ENCODE results near the gene THSD8.
"Not testable (repeated sequence)": the region's sequence is repeated elsewhere in the genome, so short reads cannot be mapped to it uniquely, and the experiment has no call there.

THSD8 gene

GRCh38 chr19:12833738-12834565, 32.1 kb downstream of the THSD8 start:
- DNase-seq: peak; percentile 41

DNA sequence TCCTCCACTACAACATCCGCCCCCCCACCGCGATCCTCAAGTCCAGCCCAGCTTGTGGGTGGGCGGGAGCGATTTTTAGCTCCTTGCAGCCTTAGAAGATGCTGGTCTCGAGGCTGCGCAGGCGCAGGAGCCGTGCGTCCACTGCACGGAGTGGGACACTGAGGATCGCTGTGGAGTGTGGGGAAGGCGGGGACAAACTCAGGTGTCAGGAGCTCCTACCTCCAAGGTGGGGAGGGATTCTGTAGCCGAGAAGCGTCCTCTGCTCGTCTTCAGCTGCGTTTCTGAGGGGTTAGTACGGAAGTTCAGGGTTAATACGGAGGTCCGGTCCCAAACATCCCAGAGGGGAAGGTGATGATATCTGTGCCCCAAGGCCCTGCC, 32.7 kb downstream of the THSD8 start, which contains the start of gene RTBDN:
Gene RTBDN (minus strand): TSS at position 14 of the 378 bp plus-strand sequence. CDS start 4,600 bp downstream, outside the sequence.
- DNase-seq: no peak

DNA sequence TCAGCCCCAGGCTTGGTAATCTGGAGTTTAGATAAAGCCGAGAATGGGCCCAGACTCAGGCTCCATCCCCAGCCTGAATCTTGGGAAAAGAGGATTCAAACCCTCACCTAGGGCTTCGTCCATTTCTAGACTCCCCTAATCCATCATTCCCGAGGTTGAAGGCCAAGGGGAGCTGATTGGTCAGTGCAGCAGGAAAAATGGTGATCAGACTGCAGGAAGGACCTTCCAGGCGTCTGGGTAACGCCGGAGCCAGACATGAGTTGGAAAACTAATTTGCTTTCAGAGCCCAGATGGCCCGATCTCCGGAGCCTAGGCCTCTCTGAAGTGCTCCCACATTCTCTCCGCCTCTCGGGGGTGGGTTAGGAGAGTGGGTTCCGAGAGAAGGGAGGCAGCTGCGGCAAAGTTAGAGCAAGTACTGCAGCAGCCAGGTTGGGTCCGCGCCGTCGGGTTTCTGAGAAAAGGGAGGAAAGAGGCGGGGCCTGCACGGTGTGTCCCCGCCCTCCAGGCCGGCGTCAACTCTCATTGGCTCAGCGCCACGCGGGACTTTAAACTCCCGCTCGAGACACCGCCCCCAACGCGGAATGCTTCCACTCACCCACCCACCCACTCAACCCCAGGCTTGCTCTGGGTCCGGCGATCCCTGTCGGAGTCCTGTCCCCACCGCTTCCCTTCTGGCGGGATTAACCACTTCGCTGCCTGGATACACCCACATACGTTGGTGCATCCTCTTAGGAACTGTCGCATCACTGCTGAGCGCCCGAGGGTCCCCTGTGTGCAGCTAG, 33.3 kb downstream of the THSD8 start:
- peak; percentile 36 for DNase-seq

GRCh38 chr19:12836529-12836863, 34.6 kb downstream of the THSD8 start:
- no peak for DNase-seq

GRCh38 chr19:12837225-12837624, 35.4 kb downstream of the THSD8 start:
- no peak for DNase-seq

DNA sequence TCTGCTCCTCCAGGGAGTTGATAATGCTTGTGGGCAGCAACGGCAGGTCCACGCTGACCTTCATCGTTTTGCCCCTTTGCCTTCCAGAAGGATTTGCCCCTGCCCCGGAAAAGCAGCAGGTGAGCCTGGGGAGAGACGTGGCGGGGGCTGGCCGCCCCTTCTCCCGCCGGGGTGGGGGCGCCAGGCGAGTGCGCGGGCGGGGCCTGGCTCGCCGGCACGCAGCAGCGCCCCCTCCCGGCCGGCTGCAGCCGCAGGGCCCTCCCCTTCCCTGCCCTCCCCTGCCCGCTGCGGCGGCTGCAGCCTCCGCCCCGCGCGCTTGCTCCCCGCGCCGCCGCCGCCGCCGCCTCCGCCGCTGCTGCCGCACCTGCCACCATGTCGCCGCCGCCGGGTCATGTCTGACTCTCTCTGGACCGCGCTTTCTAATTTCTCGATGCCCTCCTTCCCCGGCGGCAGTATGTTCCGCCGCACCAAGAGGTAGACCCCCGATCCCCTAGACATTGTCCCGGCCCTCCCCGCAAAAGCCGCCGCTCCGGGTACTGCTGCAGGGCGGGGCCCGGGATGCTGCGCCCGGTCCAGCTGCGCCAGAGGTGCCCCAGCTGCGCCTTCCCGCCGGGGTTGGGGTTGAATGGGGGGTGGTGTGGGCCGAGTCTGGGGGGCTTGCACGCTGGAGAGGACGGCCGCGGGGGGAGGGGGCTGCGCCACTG, 36.5 kb downstream of the THSD8 start, which contains the start of gene MAST1:
Gene MAST1 (plus strand): TSS at position 334 of the 704 bp plus-strand sequence. CDS start 58 bp downstream, at position 392.
- peak; percentile 55 for DNase-seq

DNA sequence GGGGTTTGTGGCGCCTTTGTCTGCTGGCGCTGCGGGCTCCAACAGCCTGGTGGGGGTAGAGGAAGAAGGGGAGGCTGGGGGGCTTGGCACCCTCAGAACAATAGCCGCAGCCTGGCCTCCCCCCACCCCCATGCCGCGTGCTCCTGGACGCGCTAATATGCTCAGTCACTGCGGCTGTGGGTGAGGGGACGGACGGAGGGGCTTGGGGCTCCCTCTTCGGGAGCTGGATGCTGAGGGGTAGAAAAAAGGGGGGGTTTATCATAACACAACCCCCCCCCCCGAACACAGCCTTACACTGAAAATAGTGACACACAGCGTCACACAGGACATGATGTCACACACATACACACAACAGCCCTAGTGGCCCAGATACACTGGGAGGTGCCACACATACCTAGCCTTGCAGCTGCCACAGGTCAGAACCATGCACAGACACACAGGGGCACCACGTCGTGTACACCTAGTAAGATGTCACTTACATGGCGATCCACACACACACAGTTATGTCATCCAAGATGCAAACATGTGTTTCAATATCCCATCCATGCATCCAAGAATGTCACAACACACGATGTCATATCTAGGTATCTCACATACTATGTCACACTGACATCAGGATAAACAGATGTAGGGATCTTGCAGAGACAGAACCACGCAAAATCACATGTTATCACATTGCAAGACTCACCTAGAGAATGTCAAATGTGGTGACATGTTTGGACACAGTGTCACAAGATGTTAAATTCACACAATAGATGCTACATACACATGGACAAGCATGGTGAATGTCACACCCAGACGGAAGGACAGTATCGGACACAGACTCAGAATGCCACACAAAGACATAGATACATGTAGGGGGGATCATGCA, 37.3 kb downstream of the THSD8 start:
- DNase-seq: no peak

DNA sequence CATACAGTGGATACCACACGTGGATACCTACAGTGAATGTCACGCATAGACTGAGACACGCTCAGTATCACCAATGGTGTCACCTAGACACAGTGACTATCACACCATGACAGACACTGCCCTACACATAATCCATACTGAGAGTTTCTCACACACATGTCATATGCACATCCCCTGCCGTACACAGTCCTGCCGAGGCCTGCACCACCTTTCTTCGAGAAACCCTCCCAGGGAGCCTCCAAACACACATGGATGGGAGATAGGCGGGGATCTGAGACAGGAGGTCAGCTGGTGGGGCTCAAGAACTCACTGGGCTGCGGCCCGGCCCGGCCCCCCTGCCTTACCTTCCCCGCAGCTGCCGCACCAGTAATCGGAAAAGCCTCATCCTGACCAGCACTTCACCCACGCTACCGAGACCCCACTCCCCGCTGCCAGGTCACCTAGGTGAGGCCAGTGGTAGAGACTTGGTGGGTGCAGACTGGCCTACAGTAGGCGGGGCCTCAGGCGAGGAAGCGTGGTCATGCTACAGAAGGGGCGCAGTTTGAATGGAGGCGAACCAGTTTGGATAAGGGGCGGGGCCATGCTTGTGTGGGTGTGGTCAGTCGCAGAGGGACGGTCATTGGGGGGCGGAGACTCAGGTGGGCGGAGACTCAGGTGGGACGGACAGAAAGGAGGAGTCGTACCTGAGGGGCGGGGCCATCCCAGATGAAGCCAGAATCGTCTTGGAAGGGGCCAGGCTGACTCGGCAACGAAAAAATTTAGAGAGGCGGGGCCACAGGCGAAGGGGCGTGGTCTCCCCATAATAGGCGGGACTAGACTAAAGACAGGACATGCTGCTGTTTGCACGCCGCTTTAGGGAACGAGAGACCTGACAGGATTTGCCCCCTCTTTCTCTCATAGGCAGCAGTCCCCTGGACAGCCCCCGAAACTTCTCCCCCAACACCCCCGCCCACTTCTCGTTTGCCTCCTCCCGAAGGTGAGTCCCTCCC, 38.5 kb downstream of the THSD8 start:
- DNase-seq: peak; percentile 32

GRCh38 chr19:12841094-12841493, 39.2 kb downstream of the THSD8 start:
- DNase-seq: no peak

GRCh38 chr19:12842511-12842910, 40.6 kb downstream of the THSD8 start:
- no peak for DNase-seq

DNA sequence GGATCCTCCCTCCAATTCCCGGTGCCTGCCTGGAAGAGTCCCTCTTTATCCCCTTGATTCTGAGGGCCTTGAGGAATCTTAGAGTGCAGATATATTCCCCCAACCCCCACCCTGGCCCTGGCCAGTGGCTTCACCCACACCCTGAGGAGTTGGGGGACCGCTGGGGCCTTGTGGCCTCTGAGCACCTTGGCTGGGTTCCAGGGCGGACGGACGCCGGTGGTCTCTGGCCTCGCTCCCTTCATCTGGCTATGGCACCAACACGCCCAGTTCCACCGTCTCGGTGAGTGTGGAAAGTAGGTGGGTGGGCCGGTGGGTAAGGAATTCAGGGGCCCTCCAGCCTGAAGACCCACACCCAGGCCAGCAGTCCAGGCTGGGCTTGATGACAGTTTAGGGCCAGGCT, 41.5 kb downstream of the THSD8 start:
- DNase-seq: no peak

- no peak for DNase-seq
These were observed 42.3 kb downstream of the THSD8 start for GRCh38 chr19:12843999-12844732.

GRCh38 chr19:12846613-12847012, 44.7 kb downstream of the THSD8 start:
- not testable (repeated sequence) for DNase-seq

DNA sequence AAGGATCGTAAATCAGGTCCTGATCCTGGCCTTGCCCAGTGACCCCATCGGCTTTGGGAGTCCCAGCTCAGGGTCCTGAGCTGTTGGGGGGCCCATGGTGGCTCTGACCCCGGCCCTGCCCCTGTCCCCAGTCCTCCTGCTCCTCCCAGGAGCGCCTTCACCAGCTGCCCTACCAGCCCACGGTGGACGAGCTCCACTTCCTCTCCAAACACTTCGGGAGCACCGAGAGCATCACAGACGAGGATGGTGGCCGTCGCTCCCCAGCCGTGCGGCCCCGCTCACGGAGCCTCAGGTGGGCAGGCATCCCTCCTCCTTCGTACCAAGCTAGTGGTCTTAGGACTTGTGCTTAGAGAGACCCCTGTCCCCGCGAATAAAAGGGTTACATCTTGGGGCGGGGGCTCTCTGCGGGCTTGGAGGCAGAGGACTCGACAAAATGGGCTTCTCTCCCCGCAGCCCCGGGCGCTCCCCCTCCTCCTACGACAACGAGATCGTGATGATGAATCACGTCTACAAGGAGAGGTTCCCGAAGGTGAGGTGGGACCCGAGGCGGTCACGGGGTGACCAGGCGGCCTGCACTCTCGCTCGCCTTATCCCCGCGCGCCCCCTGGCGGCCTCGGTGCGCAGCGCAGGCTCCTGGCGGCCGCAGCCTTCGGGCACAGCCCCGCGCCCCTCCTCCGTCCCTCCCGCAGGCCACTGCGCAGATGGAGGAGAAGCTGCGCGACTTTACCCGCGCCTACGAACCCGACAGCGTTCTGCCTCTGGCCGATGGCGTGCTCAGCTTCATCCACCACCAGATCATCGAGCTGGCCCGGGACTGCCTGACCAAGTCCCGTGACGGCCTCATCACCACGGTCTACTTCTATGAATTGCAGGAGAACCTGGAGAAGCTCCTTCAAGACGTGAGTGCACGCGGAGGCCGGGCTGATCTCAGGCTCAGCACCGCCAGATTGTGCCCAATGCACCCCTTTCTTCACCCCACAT, 45.6 kb downstream of the THSD8 start:
- peak; percentile 87 for DNase-seq
